Inferior parietal cortex (tissue), 1 donor: ENCODE results near the gene PLD3.
A peak's percentile ranks its signal among the peaks of the same experiment; 100 is the strongest.
"Not testable (repeated sequence)": the region's sequence is repeated elsewhere in the genome, so short reads cannot be mapped to it uniquely, and the experiment has no call there.

Experiments used
- DNase-seq: peaks from one replicate; pipeline ENCODE4 v3.0.0-alpha.2; 2016; ENCODE audit errors: extremely low spot score

PLD3 gene

GRCh38 chr19:40332669-40333068, 15.8 kb upstream of the PLD3 start:
- DNase-seq, result peak; percentile 65

- DNase-seq, result not testable (repeated sequence)
Measured at GRCh38 chr19:40333083-40333482, 15.4 kb upstream of the PLD3 start.

GRCh38 chr19:40335101-40335500, 13.4 kb upstream of the PLD3 start:
- no peak for DNase-seq

DNA sequence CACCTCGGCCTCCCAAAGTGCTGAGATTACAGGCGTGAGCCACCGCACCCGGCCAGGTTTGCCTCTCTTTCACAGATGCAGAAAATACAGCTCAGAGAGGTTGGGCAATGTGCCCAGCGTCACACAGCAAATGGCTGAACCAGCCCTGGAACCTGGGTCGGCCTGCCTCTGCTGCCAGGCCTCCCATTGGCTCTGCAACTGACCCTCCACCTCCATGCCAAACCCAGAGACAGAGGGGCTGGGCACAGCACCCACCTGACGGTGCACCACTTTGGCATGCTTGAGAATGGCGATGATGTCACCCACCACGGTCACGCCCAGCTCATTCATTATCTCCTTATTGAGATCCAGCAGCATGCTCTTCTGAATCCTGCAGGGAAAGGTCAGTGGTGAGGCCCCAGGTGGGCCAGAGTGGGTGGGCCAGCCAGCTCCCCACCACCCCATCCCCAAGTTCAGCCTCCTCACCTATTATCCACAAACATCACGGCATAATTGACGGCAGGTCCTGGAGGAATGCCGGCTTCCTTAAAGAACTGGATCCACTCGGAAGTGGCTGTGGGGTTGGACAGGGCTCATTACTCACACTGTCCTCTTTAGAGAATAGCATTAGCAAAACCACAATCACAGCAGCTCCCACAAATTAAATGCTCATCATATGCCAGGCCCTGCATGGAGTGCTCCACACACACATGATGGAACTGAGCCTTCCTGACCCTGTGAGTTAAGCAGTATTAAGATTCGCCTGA, 12.5 kb upstream of the PLD3 start:
- no peak for DNase-seq

DNA sequence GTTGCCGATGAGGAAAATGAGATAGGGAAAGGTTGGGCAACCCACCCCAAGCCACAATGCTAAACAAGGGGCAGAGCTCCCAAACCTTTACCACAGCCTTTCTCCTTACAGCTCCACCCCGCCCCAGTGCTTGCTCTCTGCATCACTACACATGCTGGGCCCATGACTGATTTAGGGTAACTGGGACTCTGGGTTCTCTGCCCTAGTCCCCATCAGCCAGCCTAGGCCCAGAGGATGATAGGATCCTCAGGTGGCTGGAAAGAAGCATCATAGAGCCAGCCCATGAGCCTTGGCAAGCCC, 11.9 kb upstream of the PLD3 start:
- no peak for DNase-seq

- no peak for DNase-seq
Measured at GRCh38 chr19:40337107-40337506, 11.4 kb upstream of the PLD3 start.

DNA sequence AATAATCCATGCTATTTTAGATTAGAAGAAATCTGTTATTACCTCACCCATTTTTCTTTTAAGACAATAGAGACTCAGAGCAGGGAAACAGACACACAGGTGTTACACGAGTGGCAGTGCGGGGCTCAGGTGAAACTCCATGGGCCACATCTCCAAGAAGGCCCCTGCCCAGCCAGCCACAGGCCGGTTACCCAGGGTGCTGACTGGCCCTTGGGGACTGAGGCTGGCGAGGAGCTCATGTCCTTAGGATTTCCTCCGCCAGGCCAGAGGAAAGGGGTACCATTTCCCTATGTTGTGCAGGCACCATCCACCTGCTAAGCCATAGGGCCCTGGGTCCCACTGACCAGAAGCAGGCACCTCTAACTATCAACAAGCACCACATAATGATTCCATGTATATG, 10.9 kb upstream of the PLD3 start:
- DNase-seq, result no peak

DNA sequence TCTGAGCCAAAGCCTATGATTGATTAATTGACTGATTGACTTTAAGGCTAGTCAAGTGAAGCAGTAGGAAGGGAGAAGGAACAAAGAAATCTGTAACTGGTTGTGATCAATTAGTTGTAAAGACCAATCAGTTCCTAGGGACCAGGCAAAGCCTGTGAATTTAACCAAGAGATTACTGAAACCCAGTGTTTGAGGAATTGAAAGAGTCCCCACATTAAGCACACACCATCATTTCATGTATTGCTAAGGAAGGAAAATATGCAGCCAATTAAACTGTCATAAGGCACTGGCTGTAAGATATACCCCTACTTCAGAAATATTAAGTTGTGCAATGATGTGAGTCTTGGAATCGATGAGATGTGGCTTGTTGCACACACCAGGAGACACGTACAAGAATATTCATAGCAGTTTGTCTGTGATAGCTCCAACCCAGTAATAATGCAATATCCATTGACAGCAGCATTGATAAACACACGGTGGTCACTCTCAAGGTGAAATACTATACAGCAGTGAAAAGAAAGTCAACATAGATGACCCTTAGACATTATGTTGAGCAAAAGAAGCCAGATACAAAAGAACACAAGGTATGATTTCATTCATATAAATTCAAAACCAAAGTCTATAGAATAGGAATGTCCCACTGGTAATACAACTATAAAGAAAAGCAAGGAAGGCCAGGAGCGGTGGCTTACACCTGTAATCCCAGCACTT, 9.3 kb upstream of the PLD3 start:
- no peak for DNase-seq

DNA sequence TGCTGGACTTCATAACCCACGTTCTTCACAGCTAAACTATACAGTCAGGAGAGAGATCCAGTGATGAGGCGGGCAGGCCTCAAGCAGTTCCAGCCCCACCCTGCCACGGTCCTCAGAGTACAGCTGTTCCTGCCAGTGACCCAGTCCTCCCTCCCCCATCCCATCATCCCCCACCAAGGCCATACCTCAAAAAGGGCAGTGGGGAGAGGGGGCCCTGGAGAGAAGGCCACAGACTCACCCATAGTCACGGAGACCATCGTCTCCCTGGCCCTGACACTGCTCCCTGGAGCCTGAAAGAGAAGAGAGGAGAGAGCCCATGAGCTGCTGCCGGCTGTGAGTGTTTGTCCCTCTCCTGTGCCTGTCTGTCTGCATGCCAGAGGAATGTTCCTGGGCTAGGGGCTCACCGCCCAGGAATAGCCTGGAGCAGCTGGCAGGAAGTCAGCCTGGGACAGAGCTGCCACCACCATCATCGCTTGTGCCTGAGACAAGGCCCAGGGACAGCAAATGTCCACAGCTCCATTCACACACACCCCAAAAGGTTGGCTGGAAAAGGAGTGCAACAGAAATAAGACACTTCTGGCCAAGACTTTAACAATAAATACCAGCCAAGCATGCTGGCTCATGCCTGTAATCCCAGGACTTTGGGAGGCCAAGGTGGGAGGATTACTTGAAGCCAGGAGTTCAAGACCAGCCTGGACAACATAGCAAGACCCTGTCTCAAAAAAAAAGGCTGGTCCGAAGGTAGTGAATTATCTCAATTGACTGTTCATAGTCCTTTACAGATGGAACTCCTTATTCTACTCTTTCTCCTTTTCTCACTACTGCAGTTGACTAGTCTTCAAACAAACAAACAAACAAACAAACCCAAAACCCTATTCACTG, 6.7 kb upstream of the PLD3 start:
- no peak for DNase-seq

DNA sequence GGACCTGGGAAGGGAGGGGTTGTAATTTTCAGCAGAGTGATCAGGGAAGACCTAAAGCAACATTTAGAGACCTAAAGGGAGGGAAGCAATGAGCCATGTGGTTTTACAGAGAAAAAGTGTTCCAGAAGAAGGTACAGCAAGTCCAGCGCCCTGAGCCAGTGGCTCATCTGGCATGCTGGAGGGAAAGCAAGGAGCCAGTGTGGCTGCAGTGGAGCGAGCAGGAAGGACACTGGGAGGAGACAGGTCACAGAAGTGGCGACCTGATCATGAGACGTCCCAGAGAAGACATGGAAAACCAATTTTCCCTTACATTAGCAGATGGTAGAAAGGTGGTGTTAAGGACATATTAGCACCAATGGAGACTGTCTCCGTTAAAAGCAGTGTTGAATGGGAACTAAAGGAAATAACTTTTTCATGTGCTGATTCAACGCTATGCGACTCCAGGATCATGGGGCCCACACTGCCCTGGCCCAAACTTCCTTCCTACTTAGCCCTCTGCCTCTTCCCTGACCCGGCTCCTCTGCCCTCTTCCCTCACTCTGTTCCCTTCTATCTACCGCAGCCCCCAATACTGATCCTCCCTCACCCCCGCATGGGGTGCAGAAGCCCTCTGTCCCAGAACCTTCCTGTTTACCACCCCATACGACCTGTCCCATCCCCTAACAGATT, 5.7 kb upstream of the PLD3 start:
- DNase-seq, result no peak

- no peak for DNase-seq
Measured at GRCh38 chr19:40344422-40344821, 4.1 kb upstream of the PLD3 start.

GRCh38 chr19:40348961-40349507, 539 bp downstream of the PLD3 start:
- DNase-seq, result peak; percentile 42

- DNase-seq, result no peak
Measured at GRCh38 chr19:40355975-40356680, 7.6 kb downstream of the PLD3 start.

- DNase-seq, result no peak
Measured at GRCh38 chr19:40356681-40357595, 8.4 kb downstream of the PLD3 start.

- DNase-seq, result no peak
Measured at GRCh38 chr19:40357640-40358039, 9.1 kb downstream of the PLD3 start.

- no peak for DNase-seq
Measured at GRCh38 chr19:40358773-40359172, 10.3 kb downstream of the PLD3 start.

- no peak for DNase-seq
Measured at GRCh38 chr19:40360020-40360707, 11.7 kb downstream of the PLD3 start.

GRCh38 chr19:40360708-40361241, 12.3 kb downstream of the PLD3 start:
- DNase-seq, result no peak

GRCh38 chr19:40362160-40362559, 13.7 kb downstream of the PLD3 start:
- DNase-seq, result no peak
